ENCODE results near the gene COPS3.

Gene COPS3

GRCh38 chr17:17246879-17247278, 34.2 kb downstream of the COPS3 start:
- H3K36me3 Mint-ChIP-seq (ENCODE audit: insufficient read depth) = peaks cover 51% of the 10 kb centered on the region
- DNase-seq = no peak
- no peaks in the 10 kb centered on the region for H3K27me3 Mint-ChIP-seq
- no peak for ATAC-seq (replicated peaks)
- H3K27ac Mint-ChIP-seq = peak overlapping the region in 1 of 2 donors; percentile 18
- no peak overlapping the region for H3K4me3 Mint-ChIP-seq
- no peaks in the 10 kb centered on the region for H3K4me1 Mint-ChIP-seq (ENCODE audit: low read depth in 2 of 2)
- no peaks in the 10 kb centered on the region for H3K9me3 Mint-ChIP-seq

GRCh38 chr17:17243163-17243562, 37.9 kb downstream of the COPS3 start:
- DNase-seq (no peak), ATAC-seq (replicated peaks) (no peak)
- H3K27ac Mint-ChIP-seq = peak overlapping the region in 1 of 2 donors; percentile 26
- no peaks in the 10 kb centered on the region for H3K9me3 Mint-ChIP-seq
- H3K4me1 Mint-ChIP-seq (ENCODE audit: low read depth in 2 of 2) = peaks cover 0 to 2% of the 10 kb centered on the region in 2 donors
- H3K4me3 Mint-ChIP-seq = no peak overlapping the region
- peaks cover 31% of the 10 kb centered on the region for H3K36me3 Mint-ChIP-seq (ENCODE audit: insufficient read depth)
- no peaks in the 10 kb centered on the region for H3K27me3 Mint-ChIP-seq

GRCh38 chr17:17242246-17242645, 38.8 kb downstream of the COPS3 start:
- Mint-ChIP-seq H3K27ac (no peak overlapping the region), H3K9me3 (no peaks in the 10 kb centered on the region), H3K4me3 (no peak overlapping the region), H3K27me3 (no peaks in the 10 kb centered on the region), H3K4me1 (ENCODE audit: low read depth in 2 of 2) (peaks cover 4% of the 10 kb centered on the region in 2 donors), H3K36me3 (ENCODE audit: insufficient read depth) (peaks cover 29% of the 10 kb centered on the region)
- DNase-seq = no peak
- ATAC-seq (replicated peaks) = no peak

- no peaks in the 10 kb centered on the region for H3K9me3 Mint-ChIP-seq
- H3K36me3 Mint-ChIP-seq (ENCODE audit: insufficient read depth) = peaks cover 31% of the 10 kb centered on the region
- H3K4me3 Mint-ChIP-seq = no peak overlapping the region
- H3K4me1 Mint-ChIP-seq (ENCODE audit: low read depth in 2 of 2) = peaks cover 5 to 6% of the 10 kb centered on the region in 2 donors
- H3K27me3 Mint-ChIP-seq = no peaks in the 10 kb centered on the region
- H3K27ac Mint-ChIP-seq = no peak overlapping the region
- ATAC-seq (replicated peaks) (no peak), DNase-seq (no peak)
These were observed 39.4 kb downstream of the COPS3 start for GRCh38 chr17:17241656-17242055.

- DNase-seq (no peak), ATAC-seq (replicated peaks) (no peak)
- Mint-ChIP-seq H3K36me3 (ENCODE audit: insufficient read depth) (peaks cover 20% of the 10 kb centered on the region), H3K9me3 (no peaks in the 10 kb centered on the region), H3K27me3 (no peaks in the 10 kb centered on the region), H3K4me3 (no peak overlapping the region), H3K27ac (no peak overlapping the region), H3K4me1 (ENCODE audit: low read depth in 2 of 2) (peaks cover 22% of the 10 kb centered on the region in 2 donors)
These were observed 41.2 kb downstream of the COPS3 start for GRCh38 chr17:17239832-17240231.

GRCh38 chr17:17237026-17237799, 43.8 kb downstream of the COPS3 start, which contains the start of gene FLCN:
FLCN (minus strand) TSS chr17:17237168; CDS start chr17:17228137, 9,031 bp downstream.
- DNase-seq = peak; percentile 82 to 88 (median 83)
- H3K27ac Mint-ChIP-seq = peak within 1 kb of the TSS; percentile 99 to 100
- no peaks in the 10 kb centered on the region for H3K9me3 Mint-ChIP-seq
- ATAC-seq (replicated peaks) = peak; percentile 93
- H3K36me3 Mint-ChIP-seq (ENCODE audit: insufficient read depth) = peaks cover 25% of the 10 kb centered on the region
- H3K4me1 Mint-ChIP-seq (ENCODE audit: low read depth in 2 of 2) = peaks cover 22 to 27% of the 10 kb centered on the region in 2 donors
- H3K4me3 Mint-ChIP-seq = peak within 1 kb of the TSS; percentile 87 to 92
- H3K27me3 Mint-ChIP-seq = no peaks in the 10 kb centered on the region

GRCh38 chr17:17236295-17237025, 44.6 kb downstream of the COPS3 start:
- H3K4me3 Mint-ChIP-seq = peak overlapping the region; percentile 87 to 92
- H3K4me1 Mint-ChIP-seq (ENCODE audit: low read depth in 2 of 2) = peaks cover 22 to 32% of the 10 kb centered on the region in 2 donors
- H3K36me3 Mint-ChIP-seq (ENCODE audit: insufficient read depth) = peaks cover 31% of the 10 kb centered on the region
- H3K27me3 Mint-ChIP-seq = no peaks in the 10 kb centered on the region
- ATAC-seq (replicated peaks) = no peak
- peak overlapping the region; percentile 99 to 100 for H3K27ac Mint-ChIP-seq
- peak in 1 of 3 experiments; percentile 6 for DNase-seq
- H3K9me3 Mint-ChIP-seq = no peaks in the 10 kb centered on the region

- peak overlapping the region; percentile 99 to 100 for H3K27ac Mint-ChIP-seq
- peaks cover 34% of the 10 kb centered on the region for H3K36me3 Mint-ChIP-seq (ENCODE audit: insufficient read depth)
- no peaks in the 10 kb centered on the region for H3K9me3 Mint-ChIP-seq
- H3K4me3 Mint-ChIP-seq = peak overlapping the region; percentile 87 to 92
- H3K27me3 Mint-ChIP-seq = no peaks in the 10 kb centered on the region
- DNase-seq (no peak), ATAC-seq (replicated peaks) (no peak)
- peaks cover 22 to 32% of the 10 kb centered on the region in 2 donors for H3K4me1 Mint-ChIP-seq (ENCODE audit: low read depth in 2 of 2)
These were observed 45.6 kb downstream of the COPS3 start for GRCh38 chr17:17235212-17236174.

- no peak overlapping the region for H3K4me3 Mint-ChIP-seq
- DNase-seq (no peak), ATAC-seq (replicated peaks) (no peak)
- peaks cover 22 to 33% of the 10 kb centered on the region in 2 donors for H3K4me1 Mint-ChIP-seq (ENCODE audit: low read depth in 2 of 2)
- no peaks in the 10 kb centered on the region for H3K9me3 Mint-ChIP-seq
- H3K27ac Mint-ChIP-seq = peak overlapping the region; percentile 19 to 67
- no peaks in the 10 kb centered on the region for H3K27me3 Mint-ChIP-seq
- H3K36me3 Mint-ChIP-seq (ENCODE audit: insufficient read depth) = peaks cover 46% of the 10 kb centered on the region
These were observed 48.8 kb downstream of the COPS3 start for GRCh38 chr17:17232303-17232621.

GRCh38 chr17:17231621-17232302, 49.3 kb downstream of the COPS3 start:
- no peak for ATAC-seq (replicated peaks)

GRCh38 chr17:17229416-17230384, 51.3 kb downstream of the COPS3 start:
- Mint-ChIP-seq H3K36me3 (ENCODE audit: insufficient read depth) (peaks cover 54% of the 10 kb centered on the region), H3K9me3 (no peaks in the 10 kb centered on the region), H3K4me1 (ENCODE audit: low read depth in 2 of 2) (peaks cover 3 to 15% of the 10 kb centered on the region in 2 donors), H3K4me3 (no peak overlapping the region), H3K27ac (no peak overlapping the region), H3K27me3 (no peaks in the 10 kb centered on the region)
- ATAC-seq (replicated peaks) (no peak), DNase-seq (no peak)

More at GRCh38 chr17:17231621-17232302, 49.3 kb downstream of the COPS3 start:
- H3K4me3 Mint-ChIP-seq = no peak overlapping the region
- DNase-seq = no peak
- H3K27me3 Mint-ChIP-seq = no peaks in the 10 kb centered on the region
- H3K9me3 Mint-ChIP-seq = no peaks in the 10 kb centered on the region
- peaks cover 22 to 31% of the 10 kb centered on the region in 2 donors for H3K4me1 Mint-ChIP-seq (ENCODE audit: low read depth in 2 of 2)
- peak overlapping the region; percentile 19 to 67 for H3K27ac Mint-ChIP-seq
- H3K36me3 Mint-ChIP-seq (ENCODE audit: insufficient read depth) = peaks cover 46% of the 10 kb centered on the region

Measured in effector memory CD8-positive, alpha-beta T cell (primary cell).